ENCODE measurements around the gene CGB8. TPM values are rescaled to one million over a fixed set of nuclear protein-coding genes. Genes with fewer than 3 reads are reported as not detected.
A peak's percentile ranks its signal among the peaks of the same experiment; 100 is the strongest.
"Not testable (repeated sequence)": the region's sequence is repeated elsewhere in the genome, so short reads cannot be mapped to it uniquely, and the experiment has no call there.

The CGB8 gene
- total RNA-seq, 4 donors from 2014 or later: not detected

DNA sequence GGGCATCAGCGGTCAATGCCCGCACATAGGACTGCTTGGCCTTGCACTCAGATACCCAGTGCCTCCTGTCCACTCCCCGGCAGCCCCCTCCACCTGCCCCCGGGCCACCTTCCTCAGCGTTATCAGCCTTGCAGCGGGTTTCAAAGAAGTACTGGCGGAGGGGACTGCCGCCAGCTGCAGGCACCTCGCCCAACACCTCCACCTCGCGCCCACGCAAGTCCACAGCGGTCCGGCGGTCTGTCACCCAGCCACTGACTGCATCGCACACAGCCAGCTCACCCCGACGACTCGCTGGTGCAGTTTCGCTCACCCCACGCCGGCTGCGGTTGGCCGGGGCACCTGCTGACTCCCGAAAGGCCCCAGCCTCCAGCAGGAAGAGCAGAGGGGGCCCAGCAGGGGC is 12.5 kb upstream of the CGB8 start:
- Histone ChIP-seq H3K36me3 (no peaks in the 10 kb centered on the region), H3K4me3 (no peak overlapping the region), H3K27me3 (peaks cover 0 to 2% (median 0%) of the 10 kb centered on the region in 3 donors), H3K9me3 (no peaks in the 10 kb centered on the region), H3K27ac (no peak overlapping the region), H3K4me1 (peaks cover 17 to 37% of the 10 kb centered on the region in 2 donors)
- intact Hi-C loops (cut with DNase I; ENCODE audit: low total_unique reads) (no loop called here), in situ Hi-C loops (cut with MboI; ENCODE audit: low sequenced_read_pairs in 4 of 4) (no loop called here)
- TF ChIP-seq POLR2A (IDR thresholded peaks at IDR 0.05): no peak
- TF ChIP-seq, protein P1, sequence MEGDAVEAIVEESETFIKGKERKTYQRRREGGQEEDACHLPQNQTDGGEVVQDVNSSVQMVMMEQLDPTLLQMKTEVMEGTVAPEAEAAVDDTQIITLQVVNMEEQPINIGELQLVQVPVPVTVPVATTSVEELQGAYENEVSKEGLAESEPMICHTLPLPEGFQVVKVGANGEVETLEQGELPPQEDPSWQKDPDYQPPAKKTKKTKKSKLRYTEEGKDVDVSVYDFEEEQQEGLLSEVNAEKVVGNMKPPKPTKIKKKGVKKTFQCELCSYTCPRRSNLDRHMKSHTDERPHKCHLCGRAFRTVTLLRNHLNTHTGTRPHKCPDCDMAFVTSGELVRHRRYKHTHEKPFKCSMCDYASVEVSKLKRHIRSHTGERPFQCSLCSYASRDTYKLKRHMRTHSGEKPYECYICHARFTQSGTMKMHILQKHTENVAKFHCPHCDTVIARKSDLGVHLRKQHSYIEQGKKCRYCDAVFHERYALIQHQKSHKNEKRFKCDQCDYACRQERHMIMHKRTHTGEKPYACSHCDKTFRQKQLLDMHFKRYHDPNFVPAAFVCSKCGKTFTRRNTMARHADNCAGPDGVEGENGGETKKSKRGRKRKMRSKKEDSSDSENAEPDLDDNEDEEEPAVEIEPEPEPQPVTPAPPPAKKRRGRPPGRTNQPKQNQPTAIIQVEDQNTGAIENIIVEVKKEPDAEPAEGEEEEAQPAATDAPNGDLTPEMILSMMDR (IDR thresholded peaks at IDR 0.05 in 4 of 5, conservative IDR thresholded peaks at IDR 0.05 in 1 of 5): no peak
- DNase-seq (no peak), ATAC-seq (no peak)

DNA sequence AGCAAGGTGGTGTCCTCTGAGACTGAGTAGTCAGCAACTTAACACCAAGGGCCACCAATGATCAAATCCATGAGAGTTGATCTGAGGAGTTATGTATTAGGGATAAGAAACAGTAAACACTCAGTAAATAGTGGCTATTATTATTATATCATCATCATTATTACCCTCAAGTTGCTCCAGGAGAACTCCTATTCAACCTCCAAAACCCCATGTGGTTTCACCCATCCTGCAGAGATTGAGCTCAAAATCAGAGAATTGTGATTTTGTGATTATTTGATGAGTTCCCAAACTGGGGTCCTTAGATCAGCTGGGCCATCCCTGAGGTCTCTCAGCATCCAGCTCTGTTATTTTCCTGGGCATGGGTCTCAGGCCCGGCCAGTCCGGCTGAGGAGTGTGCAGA is 12.1 kb upstream of the CGB8 start:
- in situ Hi-C loops (cut with MboI; ENCODE audit: low sequenced_read_pairs in 4 of 4) (no loop called here), intact Hi-C loops (cut with DNase I; ENCODE audit: low total_unique reads) (no loop called here)
- DNase-seq (no peak), ATAC-seq (no peak)
- no peak overlapping the region for H3K4me3 ChIP-seq
- H3K9me3 ChIP-seq: no peaks in the 10 kb centered on the region
- no peak overlapping the region for H3K27ac ChIP-seq
- H3K36me3 ChIP-seq: no peaks in the 10 kb centered on the region
- peaks cover 0 to under 1% (median 0%) of the 10 kb centered on the region in 3 donors for H3K27me3 ChIP-seq
- peaks cover 13 to 35% of the 10 kb centered on the region in 2 donors for H3K4me1 ChIP-seq
- TF ChIP-seq, protein P1 (IDR thresholded peaks at IDR 0.05 in 4 of 5, conservative IDR thresholded peaks at IDR 0.05 in 1 of 5): no peak
- TF ChIP-seq POLR2A (IDR thresholded peaks at IDR 0.05): no peak

DNA sequence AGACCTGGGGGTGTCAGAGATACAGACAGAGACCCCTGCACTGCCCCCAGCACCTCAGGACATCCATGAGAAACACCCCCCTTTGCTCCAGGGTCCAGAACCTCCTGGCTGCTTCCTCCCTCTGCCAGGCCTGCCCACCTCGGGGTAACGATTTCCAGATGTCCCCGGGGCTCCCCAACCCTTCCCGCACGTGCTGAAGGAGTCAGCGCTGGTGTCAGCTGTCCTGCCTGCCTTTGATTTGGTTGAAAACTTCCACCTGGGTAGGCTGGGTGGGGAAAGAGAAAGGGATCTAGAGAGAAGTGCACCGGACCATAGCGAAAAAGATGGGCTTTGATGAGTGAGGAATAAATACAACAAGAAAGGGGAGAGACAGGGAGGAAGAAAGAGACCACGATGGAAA is 10.1 kb upstream of the CGB8 start:
- no peak for ATAC-seq
- TF ChIP-seq, protein P1 (IDR thresholded peaks at IDR 0.05 in 4 of 5, conservative IDR thresholded peaks at IDR 0.05 in 1 of 5): no peak
- TF ChIP-seq POLR2A (IDR thresholded peaks at IDR 0.05): no peak
- Histone ChIP-seq H3K27ac (no peak overlapping the region), H3K36me3 (no peaks in the 10 kb centered on the region), H3K4me3 (no peak overlapping the region), H3K4me1 (peaks cover 6 to 23% of the 10 kb centered on the region in 2 donors), H3K27me3 (no peaks in the 10 kb centered on the region), H3K9me3 (no peaks in the 10 kb centered on the region)
- no peak for DNase-seq
- intact Hi-C loops (cut with DNase I; ENCODE audit: low total_unique reads) (no loop called here), in situ Hi-C loops (cut with MboI; ENCODE audit: low sequenced_read_pairs in 4 of 4) (no loop called here)

DNA sequence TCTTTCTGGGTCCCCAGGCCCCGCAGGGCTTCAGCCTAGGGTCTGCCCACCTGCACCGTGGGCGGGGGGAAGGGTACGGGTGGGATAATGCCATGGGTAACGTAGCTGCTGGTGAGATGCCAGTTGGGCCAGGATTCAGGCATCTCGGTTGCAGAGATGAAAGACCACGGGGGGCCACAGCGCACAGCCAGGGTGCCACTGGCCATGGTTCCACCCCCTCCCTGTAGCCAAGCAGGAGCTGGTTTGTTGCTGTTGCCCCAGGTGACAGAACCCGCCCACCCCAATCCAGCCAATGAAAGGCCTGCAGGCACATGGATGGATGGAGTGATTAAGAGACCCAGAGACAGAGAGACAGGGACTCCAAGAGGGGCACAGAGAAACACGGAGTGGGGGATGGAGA is 9.7 kb upstream of the CGB8 start:
- DNase-seq (peak in 1 of 2 donors; percentile 55), ATAC-seq (peak in 1 of 2 donors; percentile 12)
- in situ Hi-C loops (cut with MboI; ENCODE audit: low sequenced_read_pairs in 4 of 4) (no loop called here), intact Hi-C loops (cut with DNase I; ENCODE audit: low total_unique reads) (no loop called here)
- H3K27ac ChIP-seq: no peak overlapping the region
- H3K27me3 ChIP-seq: no peaks in the 10 kb centered on the region
- no peak for TF ChIP-seq POLR2A (IDR thresholded peaks at IDR 0.05)
- TF ChIP-seq, protein P1 (IDR thresholded peaks at IDR 0.05 in 4 of 5, conservative IDR thresholded peaks at IDR 0.05 in 1 of 5): no peak
- H3K36me3 ChIP-seq: no peaks in the 10 kb centered on the region
- no peaks in the 10 kb centered on the region for H3K9me3 ChIP-seq
- peaks cover 6 to 23% of the 10 kb centered on the region in 2 donors for H3K4me1 ChIP-seq
- no peak overlapping the region for H3K4me3 ChIP-seq

DNA sequence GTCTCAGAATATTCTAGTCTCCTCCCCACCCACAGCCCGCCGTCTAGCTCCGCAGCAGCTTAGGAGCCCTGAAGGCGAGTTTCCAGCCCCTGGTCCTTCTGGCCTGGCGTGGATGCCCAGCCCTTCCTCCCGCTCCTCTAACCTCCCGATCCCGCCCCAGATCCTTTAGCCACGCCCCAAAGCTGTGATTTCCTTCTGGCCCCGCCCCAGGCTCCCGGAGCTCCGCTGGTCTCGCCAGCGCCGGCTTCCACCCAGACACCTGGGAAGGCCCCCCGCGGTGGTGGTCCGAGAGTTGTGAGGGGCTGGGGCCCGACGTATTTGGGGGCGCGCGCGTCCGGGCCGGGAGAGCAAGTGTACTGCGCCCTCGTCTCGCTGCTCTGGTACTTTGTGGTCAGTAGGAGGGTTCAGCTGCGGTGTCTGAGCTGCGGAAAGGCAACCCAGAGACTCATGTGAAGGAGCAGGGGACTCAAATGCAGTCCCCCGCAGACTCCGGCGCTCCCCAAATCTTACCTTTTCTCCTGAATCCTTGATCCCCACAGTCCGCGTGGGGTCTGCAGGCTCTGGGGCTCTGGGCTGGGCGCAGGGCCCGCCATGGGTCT is 8.8 kb upstream of the CGB8 start, which contains the start of gene CGB7:
CGB7 (minus strand) TSS at position 114 of the 599 bp plus-strand sequence. CDS start 2,374 bp downstream, outside the sequence.
- DNase-seq: peak; percentile 47 to 70
- Histone ChIP-seq H3K9me3 (no peaks in the 10 kb centered on the region), H3K27me3 (no peaks in the 10 kb centered on the region), H3K4me1 (peaks cover 6 to 23% of the 10 kb centered on the region in 2 donors), H3K36me3 (no peaks in the 10 kb centered on the region), H3K27ac (peak within 1 kb of the TSS; percentile 64 to 74 (median 70)), H3K4me3 (peak within 1 kb of the TSS; percentile 49 to 77 (median 68))
- intact Hi-C loops (cut with DNase I; ENCODE audit: low total_unique reads) (no loop called here), in situ Hi-C loops (cut with MboI; ENCODE audit: low sequenced_read_pairs in 4 of 4) (no loop called here)
- TF ChIP-seq POLR2A (IDR thresholded peaks at IDR 0.05): peak; percentile 20 to 37
- TF ChIP-seq, protein P1 (IDR thresholded peaks at IDR 0.05 in 4 of 5, conservative IDR thresholded peaks at IDR 0.05 in 1 of 5): no peak
- ATAC-seq: peak; percentile 73 to 77

DNA sequence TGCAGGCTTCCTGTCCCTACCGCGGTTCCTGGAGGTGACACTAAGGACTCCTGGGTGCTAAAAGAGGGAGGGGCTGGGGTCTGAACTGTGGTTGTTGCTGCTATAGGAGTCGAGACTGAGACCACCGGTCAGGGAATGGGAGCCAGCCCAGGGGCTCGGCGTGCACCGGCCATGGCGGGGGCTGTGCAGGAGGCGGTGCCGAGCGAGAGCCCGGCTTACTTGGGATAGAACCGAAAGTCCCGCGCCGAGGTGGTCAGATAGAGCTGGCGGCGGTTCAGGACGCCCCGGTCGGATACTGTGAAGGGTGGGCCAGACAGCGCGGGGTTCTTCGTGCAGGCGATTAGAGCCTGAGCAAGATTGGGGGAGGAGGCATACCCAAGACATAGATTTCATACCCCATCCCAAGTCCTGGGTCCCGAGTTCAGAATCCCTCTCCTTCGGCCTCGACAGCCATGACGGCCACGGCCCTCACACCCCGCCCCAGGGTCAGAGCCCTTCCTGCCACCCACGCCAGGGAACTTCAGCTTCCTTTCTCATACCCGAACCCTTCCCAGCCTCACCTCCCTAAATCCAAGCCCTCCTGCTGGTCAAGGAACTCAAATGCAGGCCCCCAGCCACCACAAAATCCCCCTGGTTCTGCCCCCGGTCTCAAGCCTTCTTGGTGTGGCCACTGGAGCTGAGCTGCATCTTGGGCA is 8.1 kb upstream of the CGB8 start:
- H3K36me3 ChIP-seq; DNase-seq; H3K27me3 ChIP-seq; H3K9me3 ChIP-seq; in situ Hi-C loops (cut with MboI; ENCODE audit: low sequenced_read_pairs in 4 of 4): not testable (repeated sequence)
- ATAC-seq: peak; percentile 25 to 27
- peaks cover 6 to 23% of the 10 kb centered on the region in 2 donors for H3K4me1 ChIP-seq
- peak overlapping the region; percentile 49 to 77 (median 68) for H3K4me3 ChIP-seq
- H3K27ac ChIP-seq: peak overlapping the region; percentile 64 to 74 (median 67)
- intact Hi-C loops (cut with DNase I; ENCODE audit: low total_unique reads): loop anchor here (1.0 kb wide), 1 partner anchor 17 kb away; no protein-coding TSS in a partner anchor

All from gastrocnemius medialis (tissue), 4 donors.